ENCODE measurements around the gene SNX5.

SNX5 gene

DNA sequence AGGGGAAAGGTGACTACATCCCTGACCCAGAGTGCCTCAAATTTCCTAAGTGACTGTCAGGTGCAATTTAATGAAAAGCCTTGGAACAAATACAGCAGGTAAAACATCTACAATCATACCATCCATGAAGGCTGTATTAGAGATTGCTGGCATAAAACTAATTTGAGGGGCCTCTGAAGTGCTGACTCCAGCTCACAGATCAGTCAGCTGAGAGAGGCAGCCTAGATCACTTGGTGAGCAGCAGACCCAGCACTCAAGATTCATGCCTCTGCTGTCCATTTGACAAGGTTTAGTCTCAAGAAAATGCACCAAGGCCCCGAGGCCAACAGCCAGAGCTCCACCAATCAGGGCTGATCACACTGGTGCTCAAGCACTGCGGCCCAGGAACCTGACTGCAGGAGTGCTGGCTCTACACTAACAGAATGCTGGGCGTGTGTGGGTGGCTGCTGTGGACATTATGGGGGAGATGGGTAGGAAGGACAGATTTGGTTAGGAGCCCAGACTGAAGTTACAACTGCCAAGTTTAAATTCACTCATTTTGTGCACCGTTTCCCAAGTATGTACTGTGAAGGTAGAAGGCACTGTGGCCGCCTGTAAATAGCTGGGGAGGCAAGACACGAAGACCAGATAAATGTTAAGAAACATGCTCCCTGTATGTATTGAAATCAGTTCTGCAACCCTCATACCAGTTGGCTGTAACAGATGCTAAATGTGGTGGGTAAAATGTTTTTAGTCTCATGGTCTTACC, 28.2 kb downstream of the SNX5 start:
- no peak for DNase-seq (ENCODE audit: low read depth)

DNA sequence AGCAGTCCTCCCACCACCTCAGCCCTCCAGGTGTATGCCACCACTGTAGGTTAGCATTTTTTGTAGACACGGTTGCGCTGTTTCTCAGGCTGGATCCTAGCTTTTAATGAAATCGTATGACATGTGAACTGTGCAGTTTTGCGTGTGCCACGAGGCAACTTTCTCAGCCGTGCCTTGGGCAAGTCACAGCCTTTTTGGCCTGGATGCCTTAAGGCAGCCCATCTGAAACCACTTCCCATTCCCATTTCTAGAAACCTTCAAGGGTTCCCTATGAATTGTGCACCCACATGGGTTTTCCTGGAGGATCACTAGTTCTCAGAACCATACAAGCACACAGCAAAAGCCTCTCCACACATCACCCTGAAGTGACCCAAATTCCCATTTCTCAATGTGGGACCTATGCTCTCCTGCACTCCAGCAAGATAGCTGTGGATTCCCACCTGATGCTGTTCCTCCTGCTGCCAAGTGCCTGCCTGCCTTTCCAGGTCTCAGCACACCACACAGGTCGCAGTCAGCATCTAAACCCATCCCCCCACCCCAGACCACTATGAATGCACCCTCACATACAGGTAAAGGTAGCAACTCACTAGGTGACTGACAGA, 28.9 kb downstream of the SNX5 start:
- DNase-seq (ENCODE audit: low read depth): no peak

DNA sequence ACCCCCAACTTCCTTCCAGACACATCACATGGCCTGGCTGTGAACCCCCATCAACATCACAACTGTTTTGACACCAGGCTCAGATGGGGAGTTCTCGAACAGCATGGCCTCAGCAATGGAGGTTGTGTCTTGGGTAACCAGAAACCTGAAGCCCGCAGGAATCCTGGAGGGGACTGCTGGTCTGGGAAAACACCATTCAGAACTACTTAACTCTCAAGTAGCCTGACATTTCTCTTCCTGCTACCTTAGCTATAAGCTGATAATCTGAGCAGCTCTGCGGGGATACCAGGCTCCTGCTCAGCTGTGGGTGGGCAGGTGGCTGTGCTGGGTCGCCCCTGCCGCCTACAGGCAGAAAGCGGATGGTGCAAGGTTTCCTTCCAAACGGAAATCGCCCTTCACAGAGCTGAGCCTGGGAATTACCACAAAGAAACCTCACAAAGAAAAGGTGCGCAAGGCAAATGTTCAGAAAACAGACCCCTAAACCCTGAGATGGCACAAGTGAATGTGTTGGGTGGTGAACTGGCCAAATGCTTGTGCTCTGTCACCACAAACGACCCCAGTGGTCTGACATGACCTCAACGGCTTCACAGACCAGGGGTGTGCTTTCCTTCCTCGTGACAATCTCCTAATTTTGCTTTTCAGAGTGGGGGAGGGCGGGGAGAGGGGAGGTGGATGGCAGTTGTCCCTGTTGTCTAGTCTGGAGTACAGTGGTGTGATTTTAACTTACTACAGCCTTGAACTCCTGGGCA, 29.5 kb downstream of the SNX5 start:
- DNase-seq (ENCODE audit: low read depth): no peak

DNA sequence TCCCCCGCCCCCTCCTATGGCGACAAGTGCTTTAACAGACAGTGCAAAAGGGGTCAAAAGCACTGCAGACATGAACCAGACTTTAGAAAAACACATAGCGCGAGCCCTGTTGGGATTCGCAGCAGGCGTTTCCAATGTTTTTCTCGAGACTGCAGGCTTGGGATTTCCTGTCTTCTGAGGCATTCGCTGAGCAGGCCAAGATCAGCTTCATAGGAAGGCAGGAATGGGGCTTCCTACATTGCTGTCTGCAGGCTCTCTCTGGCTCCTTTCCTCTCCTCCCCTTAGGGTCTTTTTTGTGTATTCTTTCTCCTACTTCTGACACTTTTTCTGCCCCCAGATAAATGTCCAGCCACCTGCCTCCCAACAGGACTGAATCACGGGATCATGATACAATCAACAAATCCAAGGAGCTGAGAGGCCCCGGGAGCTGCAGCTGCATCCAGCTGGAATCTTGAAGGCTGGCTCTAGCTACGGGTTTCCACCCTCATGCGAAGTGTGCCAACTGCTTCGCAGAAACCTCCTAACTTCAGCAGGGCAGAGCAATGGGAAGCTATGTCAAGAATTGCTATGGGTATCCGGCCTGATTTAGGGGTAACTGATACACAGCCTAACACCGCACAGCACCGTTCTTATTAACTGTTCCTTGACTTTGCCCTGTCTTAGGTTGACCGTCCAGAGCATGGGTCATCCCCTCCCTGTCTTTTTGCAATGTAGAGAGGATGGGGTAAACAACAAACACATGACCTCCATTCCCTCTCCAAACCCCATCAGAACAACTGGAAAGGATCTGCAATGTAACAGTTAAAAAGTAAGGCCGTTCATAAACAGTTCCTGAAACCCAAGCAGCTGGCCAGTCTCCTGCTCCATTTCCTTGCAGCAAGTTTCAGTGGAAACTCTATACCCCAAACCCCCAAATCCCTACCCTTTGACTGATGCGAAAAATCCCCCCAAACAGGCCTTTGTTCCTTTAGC, 31.5 kb downstream of the SNX5 start:
- DNase-seq (ENCODE audit: low read depth): no peak

DNA sequence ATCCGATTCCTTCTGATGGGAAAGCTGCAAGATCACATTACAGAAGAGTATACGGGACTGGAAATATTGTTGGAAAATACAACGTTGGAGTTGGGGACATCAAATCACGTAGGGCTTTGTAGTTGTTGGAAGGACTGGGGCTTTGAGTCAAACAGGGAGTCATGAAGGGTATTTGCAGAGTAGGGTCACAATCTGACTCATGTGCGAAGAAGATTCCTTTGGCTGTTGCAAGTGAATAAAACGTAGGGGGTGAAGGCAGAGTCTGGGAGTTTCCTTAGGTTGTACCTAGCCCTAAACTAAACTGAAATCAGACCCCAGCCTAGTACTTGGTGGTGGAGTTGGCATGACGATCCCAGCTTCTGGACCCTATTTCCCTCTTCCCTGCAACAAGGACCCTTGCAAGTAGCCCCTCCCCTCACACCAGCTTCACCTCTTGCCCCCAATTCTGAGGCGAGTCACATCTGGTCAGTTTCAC, 32.3 kb downstream of the SNX5 start:
- DNase-seq (ENCODE audit: low read depth): no peak

DNA sequence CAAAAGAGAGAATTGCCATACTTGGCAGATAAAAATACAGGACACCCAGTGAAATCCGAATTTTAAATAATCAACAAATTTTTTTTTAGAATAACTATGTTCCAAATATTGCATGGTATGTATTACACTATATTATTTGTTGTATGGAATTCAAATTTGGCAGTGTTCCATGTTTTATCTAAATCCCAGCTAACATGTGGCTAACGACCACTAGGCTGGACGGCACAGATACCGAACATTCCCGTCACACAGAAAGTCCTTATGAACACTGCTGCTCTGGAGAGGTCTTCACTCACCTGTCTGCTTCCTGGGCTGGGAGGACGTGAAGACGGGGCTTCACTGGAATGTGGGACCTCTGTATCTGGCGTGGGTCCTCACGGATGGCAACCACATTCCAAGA, 32.8 kb downstream of the SNX5 start:
- no peak for DNase-seq (ENCODE audit: low read depth)

DNA sequence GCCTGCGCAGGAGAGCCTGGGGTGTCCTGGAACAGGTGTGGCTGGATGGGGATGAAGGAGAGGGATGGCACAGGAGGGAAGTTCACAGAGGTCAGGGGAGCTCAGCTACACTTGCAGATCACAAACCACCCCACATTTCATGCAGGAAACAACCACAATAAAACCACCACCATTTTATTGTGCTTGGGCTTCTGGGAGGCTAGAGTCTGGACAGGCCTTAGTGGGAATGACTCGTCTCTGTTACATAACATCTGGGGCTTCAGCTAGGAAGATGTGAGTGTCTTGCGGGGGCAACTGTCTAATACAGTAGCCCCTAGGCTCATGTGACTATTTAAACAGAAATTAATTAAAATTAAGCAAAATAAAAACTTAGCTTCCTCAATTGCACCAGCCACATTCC, 33.4 kb downstream of the SNX5 start:
- no peak for DNase-seq (ENCODE audit: low read depth)

DNA sequence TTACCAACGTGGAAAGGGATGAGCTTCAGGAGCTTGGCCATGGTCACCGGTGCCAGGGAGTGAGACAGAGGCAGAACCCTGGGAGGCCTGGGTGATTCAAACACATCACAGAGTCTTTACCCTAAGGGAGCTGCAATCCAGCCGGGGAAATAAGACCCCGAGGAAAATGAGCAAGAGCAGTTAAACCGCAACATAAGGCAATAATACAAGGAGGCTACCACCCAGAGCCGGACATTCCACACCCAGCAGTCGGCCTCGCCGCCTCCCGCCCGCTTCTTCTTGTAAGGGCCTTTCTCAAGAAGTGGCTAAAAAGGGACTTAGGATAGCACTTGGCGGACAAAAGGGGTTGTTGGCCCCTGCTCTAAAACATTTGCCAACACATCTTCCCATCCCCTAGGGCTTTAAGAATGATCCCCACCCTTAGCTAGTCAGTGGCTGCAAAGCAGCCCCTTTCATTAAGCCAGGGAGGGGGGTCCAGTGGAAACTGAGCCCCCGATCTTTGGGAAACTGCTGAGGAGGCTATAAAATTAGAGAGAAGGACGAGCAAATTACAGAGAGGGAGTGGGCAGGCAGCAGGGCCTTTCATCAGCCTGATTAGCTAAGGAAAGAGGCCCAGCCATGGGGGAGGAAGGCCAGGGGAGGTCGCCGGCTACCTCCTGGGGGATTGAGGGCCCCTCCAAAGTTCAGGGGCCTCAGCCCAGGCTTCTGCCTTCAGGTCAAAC, 34.3 kb downstream of the SNX5 start:
- DNase-seq (ENCODE audit: low read depth): no peak

DNA sequence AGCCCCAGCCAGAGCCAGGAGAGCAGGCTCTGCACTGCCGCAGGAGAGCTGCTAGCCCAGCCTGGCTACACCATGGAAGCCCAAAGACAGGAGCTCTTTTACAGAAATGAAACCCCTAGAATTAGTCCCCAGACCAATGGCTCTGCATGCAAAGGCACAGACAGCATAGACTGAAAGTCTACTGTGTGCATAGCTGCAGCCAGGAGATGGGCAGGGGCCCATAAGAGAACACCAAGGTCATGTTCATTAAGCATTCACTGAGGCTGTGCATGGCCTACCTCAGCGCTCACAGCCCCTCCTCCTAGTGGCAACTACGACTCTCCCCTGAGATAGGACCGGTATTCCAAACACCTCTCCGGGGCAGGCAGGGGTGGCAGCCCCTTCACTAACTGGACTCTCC, 34.9 kb downstream of the SNX5 start:
- no peak for DNase-seq (ENCODE audit: low read depth)

DNA sequence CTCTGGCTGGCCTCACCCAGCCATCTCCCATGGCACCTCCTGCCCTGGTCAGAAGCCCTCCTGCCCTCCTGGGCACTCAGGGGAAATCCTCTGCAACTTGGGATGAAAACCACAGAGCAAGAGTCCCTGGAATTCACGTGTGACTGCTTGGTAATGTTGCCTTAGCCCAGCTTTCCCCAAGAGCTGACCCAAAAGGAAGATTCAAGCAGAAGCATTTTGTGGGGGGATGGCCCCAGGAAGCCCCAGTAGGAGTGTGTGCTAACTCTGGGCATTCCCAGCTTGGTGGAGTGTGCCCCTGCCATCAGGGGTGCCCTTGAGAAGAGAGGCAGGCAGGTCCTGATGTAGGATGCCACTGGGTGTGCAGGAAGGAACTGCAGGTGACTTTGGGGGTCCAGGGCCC, 35.5 kb downstream of the SNX5 start:
- DNase-seq (ENCODE audit: low read depth): no peak

DNA sequence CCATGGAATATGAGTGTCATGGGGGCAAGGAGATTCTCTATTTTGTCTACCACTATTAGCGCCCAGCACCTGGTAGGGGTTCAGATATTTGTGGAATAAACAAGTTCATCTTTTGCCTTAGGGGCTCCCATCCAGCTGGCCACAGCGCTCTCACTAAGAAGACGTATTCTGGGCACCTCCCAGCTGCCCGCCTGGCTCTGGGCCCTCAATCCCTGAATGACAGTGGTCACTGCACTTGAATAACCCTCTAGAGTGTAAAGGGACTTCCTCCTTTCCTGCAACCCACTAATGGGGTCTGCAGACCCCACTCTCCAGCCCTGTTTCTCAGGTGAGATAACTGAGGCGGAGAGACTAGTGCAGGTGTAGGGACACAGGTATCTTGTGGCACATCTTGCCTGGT, 36.2 kb downstream of the SNX5 start:
- DNase-seq (ENCODE audit: low read depth): no peak

DNA sequence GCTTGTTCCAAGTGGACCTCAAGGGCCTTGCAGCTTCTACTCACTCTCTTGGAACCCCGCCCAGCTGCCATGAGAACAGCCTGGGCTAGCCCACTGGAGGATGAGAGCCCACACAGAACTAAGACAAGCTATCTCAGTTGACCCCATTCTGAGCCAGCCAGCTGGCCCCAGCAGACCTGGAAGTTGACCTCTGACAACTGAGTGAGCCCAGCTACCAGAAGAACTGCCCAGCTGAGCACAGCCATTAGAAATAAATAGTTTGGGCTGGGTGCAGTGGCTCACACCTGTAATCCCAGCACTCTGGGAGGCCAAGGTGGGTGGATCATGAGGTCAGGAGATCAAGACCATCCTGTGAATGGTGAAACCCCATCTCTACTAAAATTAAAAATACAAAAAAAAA, 37.1 kb downstream of the SNX5 start:
- no peak for DNase-seq (ENCODE audit: low read depth)

DNA sequence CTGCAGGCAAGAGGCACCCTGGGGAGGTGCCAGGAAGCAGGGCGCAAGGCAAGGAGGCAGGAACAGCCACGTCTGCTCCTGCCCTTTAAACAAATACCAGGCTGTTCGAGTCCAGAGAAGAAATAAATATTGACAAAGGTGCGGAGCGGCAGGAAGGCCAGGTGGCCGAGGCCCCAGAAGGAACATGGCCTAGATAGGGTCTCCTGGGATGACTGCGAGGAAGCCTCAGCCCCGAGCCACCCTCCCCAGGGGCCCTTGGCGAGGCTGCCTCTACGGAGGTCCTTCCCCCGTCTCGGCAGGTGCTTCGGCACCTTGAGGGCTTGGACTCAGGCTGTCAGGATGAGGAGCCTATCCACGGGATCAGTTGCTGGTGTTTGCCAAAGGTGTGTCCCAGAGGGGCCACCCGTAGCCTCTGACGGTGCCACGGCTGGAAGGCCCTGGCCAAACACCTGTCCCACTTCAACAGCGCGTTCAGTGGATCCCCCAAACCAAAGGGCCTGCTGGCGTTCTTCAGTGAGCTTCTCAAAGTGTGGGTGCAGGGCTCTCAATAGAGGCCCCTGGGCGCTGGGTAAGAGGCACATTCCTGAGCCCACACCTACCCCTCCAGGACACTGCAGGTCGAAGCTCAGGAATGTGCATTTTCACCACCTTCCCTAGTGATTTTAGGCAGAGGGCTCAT, 39.8 kb downstream of the SNX5 start:
- DNase-seq (ENCODE audit: low read depth): no peak

DNA sequence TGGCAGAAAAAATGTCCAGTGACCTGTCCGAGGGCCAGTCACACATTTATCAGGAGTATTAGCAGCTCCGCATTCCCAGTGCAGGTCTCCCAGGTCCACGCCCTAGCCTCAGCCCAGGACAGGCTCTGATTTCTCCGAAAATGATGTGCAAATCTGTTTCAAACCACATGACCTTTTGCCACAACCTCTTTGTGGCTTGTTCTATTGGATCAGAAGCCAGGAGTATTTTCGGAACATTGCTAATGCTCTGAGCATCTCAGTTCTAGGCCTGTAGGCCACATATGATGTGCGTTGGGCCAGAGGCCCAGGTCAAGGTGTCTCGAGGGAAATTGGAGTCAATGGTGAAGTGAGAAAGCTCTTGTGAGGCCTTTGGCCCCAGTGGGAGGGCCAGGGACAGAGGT, 40.4 kb downstream of the SNX5 start:
- no peak for DNase-seq (ENCODE audit: low read depth)

DNA sequence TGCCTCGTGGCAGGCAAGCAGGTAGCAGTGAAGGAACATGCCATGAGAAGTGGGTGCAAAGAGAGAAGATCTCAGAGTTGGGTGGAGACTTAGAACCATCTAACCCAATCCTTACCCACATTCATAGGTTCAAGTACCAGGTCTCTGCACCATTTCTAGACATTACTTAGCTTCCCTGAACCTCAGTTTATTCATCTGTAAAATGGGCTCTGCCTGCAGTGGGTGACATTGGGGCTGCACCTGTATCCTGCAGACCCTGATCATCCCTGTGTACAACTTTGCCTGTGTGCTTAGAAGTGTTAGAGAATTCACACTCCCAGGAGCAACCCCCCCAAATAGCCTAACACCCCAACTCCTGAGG, 42.7 kb downstream of the SNX5 start:
- DNase-seq (ENCODE audit: low read depth): no peak

DNA sequence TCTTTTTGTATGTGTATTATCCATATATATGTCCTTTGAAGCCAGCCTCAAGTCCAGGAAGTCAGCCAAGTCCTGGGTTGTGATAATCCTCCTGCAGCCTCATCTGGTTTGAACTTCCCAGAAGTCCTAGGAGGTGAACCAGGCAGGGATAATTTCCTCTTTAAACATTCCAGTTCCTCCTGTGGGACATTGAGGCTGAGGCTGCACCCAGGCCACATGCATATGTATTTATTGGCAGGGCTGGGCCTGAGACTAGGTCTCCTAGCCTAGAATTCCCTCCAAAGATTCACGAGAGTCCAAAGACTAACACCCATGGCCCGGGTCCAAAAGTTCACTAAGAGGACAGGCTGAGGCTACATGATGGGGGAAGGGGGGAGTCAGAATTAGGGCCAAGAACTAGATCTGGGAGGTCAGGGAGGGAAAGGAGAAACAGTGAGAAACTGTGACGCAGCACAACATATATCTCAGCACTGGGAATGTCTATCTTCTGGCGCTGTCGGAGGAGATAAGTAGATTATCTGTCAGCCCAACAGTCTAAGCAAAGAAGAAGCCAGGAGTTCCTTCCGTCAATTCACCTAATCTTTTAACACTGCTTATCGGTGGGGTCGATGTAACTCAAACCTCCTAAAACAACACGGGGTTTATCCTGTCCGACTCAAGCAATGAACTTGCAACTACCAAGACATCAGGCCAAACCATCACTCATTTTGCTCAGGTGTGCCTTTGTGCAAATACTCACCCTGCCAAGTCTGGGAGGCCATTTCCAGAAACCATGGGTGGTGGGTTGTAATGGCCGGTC, 43.3 kb downstream of the SNX5 start:
- no peak for DNase-seq (ENCODE audit: low read depth)

DNA sequence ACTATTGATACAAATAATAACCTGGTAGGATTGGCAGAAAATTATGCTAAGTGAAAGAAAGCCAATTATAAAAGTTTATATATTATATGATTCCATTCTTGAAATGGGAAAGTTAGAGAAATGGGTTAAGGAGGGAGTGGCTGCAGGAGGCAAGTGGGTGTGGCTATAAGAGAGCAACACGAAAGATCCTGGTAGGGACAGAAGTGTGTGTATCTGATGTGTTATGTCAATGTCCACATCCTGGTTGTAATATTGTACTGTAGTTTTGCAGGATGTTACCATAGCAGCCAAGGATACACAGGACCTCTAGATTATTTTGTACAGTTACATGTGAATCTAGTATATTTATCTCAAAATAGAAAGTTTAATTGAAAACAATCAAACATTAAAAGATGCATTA, 46.8 kb downstream of the SNX5 start:
- DNase-seq (ENCODE audit: low read depth): no peak

DNA sequence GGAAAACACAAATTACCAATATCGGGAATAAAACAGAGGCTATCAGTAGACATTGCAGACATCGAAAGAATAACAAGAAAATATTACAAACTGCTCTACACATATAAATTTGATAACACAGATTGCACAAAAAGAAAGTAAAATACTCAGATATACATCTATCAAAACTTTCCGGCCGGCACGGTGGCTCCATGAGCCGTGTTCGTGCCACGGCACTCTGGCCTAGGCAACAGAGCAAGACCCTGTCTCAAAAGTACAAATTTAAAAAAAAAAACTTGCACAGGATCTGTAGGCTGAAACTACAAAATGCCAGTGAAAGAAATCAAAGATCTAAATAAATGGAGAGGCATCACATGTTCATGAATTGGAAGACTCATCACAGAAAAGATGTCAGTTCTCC, 49.4 kb downstream of the SNX5 start:
- no peak for DNase-seq (ENCODE audit: low read depth)

DNA sequence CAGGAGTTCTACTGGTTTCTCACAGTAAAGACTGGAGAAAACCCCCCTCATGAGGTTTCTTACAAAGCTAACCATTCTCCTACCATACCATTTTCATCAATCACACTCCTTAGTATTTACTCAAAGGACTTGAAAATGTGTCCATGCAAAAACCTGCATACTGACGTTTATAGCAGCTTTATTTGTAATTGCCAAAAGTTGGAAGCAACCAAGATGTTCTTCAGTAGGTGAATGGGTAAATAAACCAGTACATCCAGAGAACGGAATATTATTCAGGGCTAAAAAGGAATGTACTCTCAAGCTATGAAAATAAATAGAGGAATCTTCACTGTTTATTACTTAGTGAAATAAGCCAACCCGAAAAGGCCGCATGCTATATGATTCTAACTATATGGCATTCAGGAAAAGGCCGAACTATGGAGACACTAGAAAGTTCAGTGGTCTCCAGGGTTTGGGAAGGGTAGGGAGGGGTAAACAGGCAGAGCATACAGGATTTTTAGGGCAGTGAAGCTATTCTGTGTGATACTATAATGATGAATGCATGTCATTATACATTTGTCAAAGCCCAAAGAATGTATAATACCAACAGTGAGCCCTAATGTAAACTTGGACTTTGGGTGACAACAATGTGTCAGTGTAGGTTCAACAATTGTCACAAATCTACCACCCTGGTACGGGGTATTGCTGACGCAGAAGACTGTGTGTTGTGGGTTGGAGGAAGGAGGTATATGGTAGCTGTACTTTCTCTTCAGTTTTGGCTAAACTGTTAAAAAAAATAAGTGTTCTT, 50.6 kb downstream of the SNX5 start:
- DNase-seq (ENCODE audit: low read depth): no peak

Data from GM04503 (cell line).